Aorta (tissue), 5 donors: Measurements from ENCODE around the gene IRAK1BP1. TPM values are rescaled to one million over a fixed set of nuclear protein-coding genes. Genes with fewer than 3 reads are reported as not detected.
"Not testable (repeated sequence)": the region's sequence is repeated elsewhere in the genome, so short reads cannot be mapped to it uniquely, and the experiment has no call there.

ENCODE experiments used
- ATAC-seq: fragments of 200-7000 bp; cut with Tn5 transposase; one replicate; pipeline ENCODE4 v1.9.1; 2022; ENCODE audit warnings: moderate library complexity; ENCODE audit not compliant: low FRiP score
- DNase-seq, 2 donors: peaks; one replicate each; pipeline ENCODE4 v3.0.0-alpha.2; 2020
- H3K27ac ChIP-seq, 2 donors: one replicate each; pipeline ENCODE4 v1.5.1; 2013; ENCODE audit warnings: low read length in 2 of 2, mild to moderate bottlenecking in 2 of 2, moderate library complexity in 2 of 2, control low read depth in 1 of 2, inconsistent platforms in 1 of 2, low read depth in 1 of 2
- H3K27me3 ChIP-seq, 2 donors: one replicate each; pipeline ENCODE4 v1.6.1; 2013; ENCODE audit warnings: control low read depth in 1 of 2, low read length in 1 of 2, mild to moderate bottlenecking in 1 of 2, moderate library complexity in 1 of 2; ENCODE audit not compliant: insufficient read depth in 2 of 2, control insufficient read depth in 1 of 2
- H3K36me3 ChIP-seq, 2 donors: one replicate each; pipeline ENCODE4 v1.6.1; 2013; ENCODE audit warnings: control low read depth in 1 of 2, low read length in 1 of 2, mild to moderate bottlenecking in 1 of 2; ENCODE audit not compliant: insufficient read depth in 2 of 2, control insufficient read depth in 1 of 2
- H3K4me1 ChIP-seq, 2 donors: one replicate each; pipeline ENCODE4 v1.6.1; 2013; ENCODE audit warnings: low read length in 2 of 2, control low read depth in 1 of 2, mild to moderate bottlenecking in 1 of 2, moderate library complexity in 1 of 2; ENCODE audit not compliant: insufficient read depth in 2 of 2, control insufficient read depth in 1 of 2
- H3K4me3 ChIP-seq, 2 donors: one replicate each; pipeline ENCODE4 v1.5.1; 2013; ENCODE audit warnings: low read length in 2 of 2, control low read depth in 1 of 2, mild to moderate bottlenecking in 1 of 2
- H3K9me3 ChIP-seq: one replicate; pipeline ENCODE4 v1.6.1; 2013; ENCODE audit warnings: mild to moderate bottlenecking, low read length; ENCODE audit not compliant: control insufficient read depth
- WGBS, 2 donors: extraction: QIAGEN DNeasy Blood & Tissue Kit; methylation state at CpG; one replicate each; pipeline ENCODE4 v1.1.7; 2013; 5-methylcytosine and 5-hydroxymethylcytosine counted together
- intact Hi-C, 2 donors: fragments of 100-400 bp; cut with DNase I; formaldehyde crosslinking; loops; one replicate each; pipeline versions ENCODE4 v1.14.2 to v1.15.0; 2022
- polyA plus RNA-seq, 2 donors: library from polyadenylated mRNA; stranded (reverse); fragments of 200-250 nt; gene quantifications; one replicate each; pipeline ENCODE4 v1.2.3, GENCODE V29; 2013
- total RNA-seq, 2 donors: library from RNA; stranded (reverse); fragmentation: NEBNext Ultra II Directional; extraction: Animal tissue kit (Norgen Biotek cat#: 25700); gene quantifications; one replicate each; pipeline ENCODE4 v1.2.1, GENCODE V29; 2021
- donor health status: healthy with polysubstance abuse.
- donor health status: Bipolar disorder and iron deficiency.
- donor health status: DM: no; HTN: no; CAD: no.
- donor health status: DM: no; HTN: no; CAD: no.
- donor health status: DM: yes; HTN: yes; CAD: no.

IRAK1BP1 gene
- total and polyA plus RNA-seq, 4 donors = 1.3 to 5.0 (median 2.8) TPM

GRCh38 chr6:78842953-78843352 lies 24.4 kb upstream of the IRAK1BP1 start:
- no peaks in the 10 kb centered on the region for H3K27me3 ChIP-seq

GRCh38 chr6:78844899-78845298 lies 22.5 kb upstream of the IRAK1BP1 start:
- no peaks in the 10 kb centered on the region for H3K36me3 ChIP-seq
- intact Hi-C loops = no loop called here
- no peak overlapping the region for H3K4me3 ChIP-seq
- no peaks in the 10 kb centered on the region for H3K27me3 ChIP-seq
- no peaks in the 10 kb centered on the region for H3K4me1 ChIP-seq
- no peak overlapping the region for H3K27ac ChIP-seq
- ATAC-seq (no peak), DNase-seq (no peak)
- WGBS, 2 donors = 48% methylated on average over 2 of the region's 2 CpGs
- H3K9me3 ChIP-seq = no peaks in the 10 kb centered on the region

More at GRCh38 chr6:78842953-78843352, 24.4 kb upstream of the IRAK1BP1 start:
- no peak for DNase-seq
- no peaks in the 10 kb centered on the region for H3K36me3 ChIP-seq
- no peak overlapping the region for H3K4me3 ChIP-seq
- H3K9me3 ChIP-seq = no peaks in the 10 kb centered on the region
- H3K27ac ChIP-seq = no peak overlapping the region
- intact Hi-C loops = no loop called here
- ATAC-seq = no peak
- H3K4me1 ChIP-seq = no peaks in the 10 kb centered on the region

- no peaks in the 10 kb centered on the region for H3K27me3 ChIP-seq
- H3K4me1 ChIP-seq = no peaks in the 10 kb centered on the region
- H3K36me3 ChIP-seq = no peaks in the 10 kb centered on the region
- DNase-seq (no peak), ATAC-seq (no peak)
- intact Hi-C loops = no loop called here
- H3K4me3 ChIP-seq = no peak overlapping the region
- H3K27ac ChIP-seq = no peak overlapping the region
- WGBS, 2 donors = 69 to 71% methylated on average over 1 of the region's 1 CpG
- no peaks in the 10 kb centered on the region for H3K9me3 ChIP-seq
Observed at GRCh38 chr6:78845567-78845966, 21.8 kb upstream of the IRAK1BP1 start.

GRCh38 chr6:78850621-78851020 lies 16.7 kb upstream of the IRAK1BP1 start:
- intact Hi-C loops = no loop called here

GRCh38 chr6:78851156-78851555 lies 16.2 kb upstream of the IRAK1BP1 start:
- no peak overlapping the region for H3K27ac ChIP-seq
- no peaks in the 10 kb centered on the region for H3K27me3 ChIP-seq
- H3K4me3 ChIP-seq = no peak overlapping the region
- H3K36me3 ChIP-seq = no peaks in the 10 kb centered on the region
- ATAC-seq (no peak), DNase-seq (no peak)
- H3K4me1 ChIP-seq = no peaks in the 10 kb centered on the region
- H3K9me3 ChIP-seq = no peaks in the 10 kb centered on the region
- intact Hi-C loops = no loop called here

More at GRCh38 chr6:78850621-78851020, 16.7 kb upstream of the IRAK1BP1 start:
- H3K27me3 ChIP-seq = no peaks in the 10 kb centered on the region
- no peaks in the 10 kb centered on the region for H3K9me3 ChIP-seq
- no peak overlapping the region for H3K27ac ChIP-seq
- H3K4me3 ChIP-seq = no peak overlapping the region
- DNase-seq (no peak), ATAC-seq (no peak)
- no peaks in the 10 kb centered on the region for H3K36me3 ChIP-seq
- no peaks in the 10 kb centered on the region for H3K4me1 ChIP-seq

- DNase-seq (no peak), ATAC-seq (no peak)
- Histone ChIP-seq H3K27me3 (no peaks in the 10 kb centered on the region), H3K36me3 (no peaks in the 10 kb centered on the region), H3K4me3 (no peak overlapping the region), H3K27ac (no peak overlapping the region), H3K9me3 (no peaks in the 10 kb centered on the region), H3K4me1 (no peaks in the 10 kb centered on the region)
- WGBS, 2 donors = 72 to 73% methylated on average over 9 of the region's 9 CpGs
- intact Hi-C loops = no loop called here
Observed at GRCh38 chr6:78854546-78854945, 12.8 kb upstream of the IRAK1BP1 start.

GRCh38 chr6:78858339-78858938 lies 8.9 kb upstream of the IRAK1BP1 start:
- H3K4me3 ChIP-seq, DNase-seq, H3K9me3 ChIP-seq, H3K27me3 ChIP-seq, ATAC-seq, H3K4me1 ChIP-seq, H3K27ac ChIP-seq, intact Hi-C loops, H3K36me3 ChIP-seq: not testable (repeated sequence)
- 90 to 91% methylated on average over 7 of the region's 8 CpGs for WGBS, 2 donors

GRCh38 chr6:78861509-78861908 lies 5.8 kb upstream of the IRAK1BP1 start:
- Histone ChIP-seq H3K27ac (no peak overlapping the region), H3K27me3 (no peaks in the 10 kb centered on the region), H3K9me3 (no peaks in the 10 kb centered on the region), H3K4me3 (no peak overlapping the region), H3K36me3 (no peaks in the 10 kb centered on the region), H3K4me1 (no peaks in the 10 kb centered on the region)
- no peak for ATAC-seq
- DNase-seq = no peak
- WGBS, 2 donors = 78 to 80% methylated on average over 2 of the region's 2 CpGs
- intact Hi-C loops = no loop called here

GRCh38 chr6:78863576-78863975 lies 3.8 kb upstream of the IRAK1BP1 start:
- WGBS, 2 donors = 60 to 68% methylated on average over 2 of the region's 2 CpGs
- intact Hi-C loops = no loop called here

More at GRCh38 chr6:78863576-78863975, 3.8 kb upstream of the IRAK1BP1 start:
- Histone ChIP-seq H3K27me3 (no peaks in the 10 kb centered on the region), H3K4me1 (no peaks in the 10 kb centered on the region), H3K36me3 (no peaks in the 10 kb centered on the region), H3K9me3 (no peaks in the 10 kb centered on the region), H3K27ac (no peak overlapping the region), H3K4me3 (no peak overlapping the region)
- DNase-seq (no peak), ATAC-seq (no peak)
